Right atrium auricular region (tissue), 2 donors: ENCODE measurements around the gene COL4A2. TPM values are rescaled to one million over a fixed set of nuclear protein-coding genes. Genes with fewer than 3 reads are reported as not detected.
A peak's percentile ranks its signal among the peaks of the same experiment; 100 is the strongest.

Source experiments
- DNase-seq: peaks from one replicate; pipeline ENCODE4 v3.0.0-alpha.2; 2019; ENCODE audit warnings: low spot score
- H3K27ac ChIP-seq, 2 donors: fragments of 200-600 bp; sonication (generic); 1 replicate in 1 of 2; 2 replicates in 1 of 2; pipeline ENCODE4 v1.5.1; 2016 to 2019
- H3K27me3 ChIP-seq, 2 donors: fragments of 200-600 bp; sonication (generic); one replicate each; pipeline versions ENCODE4 v1.5.1 to v1.6.0; 2017 to 2019
- H3K36me3 ChIP-seq: fragments of 200-600 bp; sonication (generic); one replicate; pipeline ENCODE4 v1.5.1; 2016
- H3K4me1 ChIP-seq, 2 donors: fragments of 200-600 bp; sonication (generic); one replicate each; pipeline versions ENCODE4 v1.5.1 to v1.6.0; 2017 to 2019
- H3K4me3 ChIP-seq, 2 donors: fragments of 200-600 bp; sonication (generic); 1 replicate in 1 of 2; 2 replicates in 1 of 2; pipeline ENCODE4 v1.5.1; 2017 to 2019; ENCODE audit warnings: mild to moderate bottlenecking in 1 of 2, moderate library complexity in 1 of 2
- H3K9me3 ChIP-seq, 2 donors: fragments of 200-600 bp; sonication (generic); one replicate each; pipeline ENCODE4 v1.5.1; 2019
- total RNA-seq, 2 donors: library from RNA; depleted of rRNA; stranded (reverse); fragments of >200 nt; gene quantifications; one replicate each; pipeline ENCODE4 v1.1.0, GENCODE V29; 2016
- TF ChIP-seq, protein P1 (sequence below), 2 donors: fragments of 200-600 bp; sonication (generic); IDR thresholded peaks; one replicate each; pipeline ENCODE4 v1.5.1; 2019; ENCODE audit warnings: antibody characterized with exemption in 2 of 2

COL4A2 gene
- total RNA-seq, 2 donors from 2014 or later: 141 to 153 TPM

DNA sequence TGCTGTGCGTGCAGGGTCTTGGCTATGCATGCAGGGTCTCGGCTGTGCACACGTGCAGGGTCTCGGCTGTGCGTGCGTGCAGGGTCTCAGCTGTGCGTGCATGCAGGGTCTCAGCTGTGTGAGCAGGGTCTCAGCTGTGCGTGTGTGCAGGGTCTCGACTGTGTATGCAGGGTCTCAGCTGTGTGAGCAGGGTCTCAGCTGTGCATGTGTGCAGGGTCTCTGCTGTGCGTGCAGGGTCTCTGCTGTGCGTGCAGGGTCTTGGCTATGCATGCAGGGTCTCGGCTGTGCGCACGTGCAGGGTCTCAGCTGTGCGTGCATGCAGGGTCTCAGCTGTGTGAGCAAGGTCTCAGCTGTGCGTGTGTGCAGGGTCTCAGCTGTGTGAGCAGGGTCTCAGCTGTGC is 212.0 kb downstream of the COL4A2 start:
- Histone ChIP-seq H3K4me3 (no peak overlapping the region), H3K4me1 (peaks cover 0 to 48% of the 10 kb centered on the region in 2 donors)

DNA sequence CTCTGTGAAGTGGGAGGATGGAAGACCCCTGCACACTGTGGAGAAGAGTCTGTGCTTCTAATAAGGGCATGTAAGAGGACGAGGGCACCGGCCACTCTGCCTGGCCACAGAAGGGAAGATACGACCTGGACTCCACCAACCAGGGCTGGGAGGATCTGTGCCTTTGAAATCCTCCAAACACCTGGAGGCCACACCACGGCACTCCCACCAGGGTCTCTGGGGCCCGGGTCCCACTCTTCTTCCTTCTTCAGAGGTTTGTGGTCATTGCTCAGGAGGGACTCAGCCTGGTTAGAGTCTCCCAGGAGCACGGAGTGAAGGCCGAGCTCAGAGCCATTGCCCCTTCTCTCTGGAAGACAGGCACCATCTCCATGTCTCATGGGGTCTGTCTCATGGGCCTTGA is 212.4 kb downstream of the COL4A2 start:
- no peaks in the 10 kb centered on the region for H3K9me3 ChIP-seq
- no peak overlapping the region for H3K4me3 ChIP-seq
- peaks cover 0 to 53% of the 10 kb centered on the region in 2 donors for H3K4me1 ChIP-seq
- DNase-seq: no peak
- H3K27me3 ChIP-seq: no peaks in the 10 kb centered on the region
- no peaks in the 10 kb centered on the region for H3K36me3 ChIP-seq
- peak overlapping the region; percentile 91 to 93 for H3K27ac ChIP-seq
- TF ChIP-seq, protein P1, sequence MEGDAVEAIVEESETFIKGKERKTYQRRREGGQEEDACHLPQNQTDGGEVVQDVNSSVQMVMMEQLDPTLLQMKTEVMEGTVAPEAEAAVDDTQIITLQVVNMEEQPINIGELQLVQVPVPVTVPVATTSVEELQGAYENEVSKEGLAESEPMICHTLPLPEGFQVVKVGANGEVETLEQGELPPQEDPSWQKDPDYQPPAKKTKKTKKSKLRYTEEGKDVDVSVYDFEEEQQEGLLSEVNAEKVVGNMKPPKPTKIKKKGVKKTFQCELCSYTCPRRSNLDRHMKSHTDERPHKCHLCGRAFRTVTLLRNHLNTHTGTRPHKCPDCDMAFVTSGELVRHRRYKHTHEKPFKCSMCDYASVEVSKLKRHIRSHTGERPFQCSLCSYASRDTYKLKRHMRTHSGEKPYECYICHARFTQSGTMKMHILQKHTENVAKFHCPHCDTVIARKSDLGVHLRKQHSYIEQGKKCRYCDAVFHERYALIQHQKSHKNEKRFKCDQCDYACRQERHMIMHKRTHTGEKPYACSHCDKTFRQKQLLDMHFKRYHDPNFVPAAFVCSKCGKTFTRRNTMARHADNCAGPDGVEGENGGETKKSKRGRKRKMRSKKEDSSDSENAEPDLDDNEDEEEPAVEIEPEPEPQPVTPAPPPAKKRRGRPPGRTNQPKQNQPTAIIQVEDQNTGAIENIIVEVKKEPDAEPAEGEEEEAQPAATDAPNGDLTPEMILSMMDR (IDR thresholded peaks at IDR 0.05): no peak

More for the DNA sequence above, 212.0 kb downstream of the COL4A2 start:
- no peak for DNase-seq
- TF ChIP-seq, protein P1 (IDR thresholded peaks at IDR 0.05): no peak
- Histone ChIP-seq H3K9me3 (no peaks in the 10 kb centered on the region), H3K27ac (no peak overlapping the region), H3K36me3 (peaks cover 2% of the 10 kb centered on the region), H3K27me3 (no peaks in the 10 kb centered on the region)

DNA sequence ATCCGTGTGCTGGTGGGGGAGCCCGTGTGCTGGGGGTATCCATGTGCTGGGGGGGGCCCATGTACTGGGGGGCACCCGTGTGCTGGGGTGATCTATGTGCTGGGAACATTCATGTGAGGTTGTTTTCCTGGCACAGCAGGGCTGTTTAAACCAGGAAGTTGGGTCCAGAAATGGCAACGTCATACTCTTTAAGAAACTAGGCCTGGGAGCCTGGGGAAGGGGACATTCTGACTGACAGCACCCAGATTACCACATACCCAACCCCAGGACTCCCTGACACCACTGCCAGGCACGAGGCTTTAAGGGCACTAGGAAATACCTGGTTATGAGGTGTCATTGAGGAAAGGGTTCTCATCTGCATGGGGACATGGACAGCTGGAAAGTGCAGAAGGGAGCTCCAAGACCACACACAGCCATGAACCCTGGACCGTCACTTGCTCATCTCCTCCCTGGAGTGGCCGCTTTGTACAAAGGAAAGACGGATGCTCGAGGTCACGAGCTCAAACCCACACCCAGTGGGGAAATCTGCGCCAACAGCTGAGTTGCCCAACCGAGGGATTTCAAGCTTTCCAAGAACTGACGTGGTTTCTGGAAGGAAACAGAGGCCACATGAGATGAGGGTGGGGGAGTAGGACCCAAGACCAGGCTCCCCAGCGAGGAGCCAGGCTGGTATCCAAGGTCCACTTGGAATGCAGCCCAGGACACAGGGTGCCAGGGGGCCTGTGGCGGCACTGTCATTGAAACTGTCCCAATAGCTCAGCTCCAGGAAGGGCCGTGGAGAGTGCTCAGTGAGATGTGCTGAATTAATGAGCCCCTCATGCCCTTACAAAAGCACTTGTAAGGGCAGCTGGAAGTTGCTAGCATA is 213.6 kb downstream of the COL4A2 start:
- no peaks in the 10 kb centered on the region for H3K9me3 ChIP-seq
- TF ChIP-seq, protein P1 (IDR thresholded peaks at IDR 0.05): no peak
- peak overlapping the region; percentile 91 to 93 for H3K27ac ChIP-seq
- DNase-seq: peak; percentile 95
- H3K4me1 ChIP-seq: peaks cover 0 to 62% of the 10 kb centered on the region in 2 donors
- no peaks in the 10 kb centered on the region for H3K27me3 ChIP-seq
- no peak overlapping the region for H3K4me3 ChIP-seq
- H3K36me3 ChIP-seq: no peaks in the 10 kb centered on the region

DNA sequence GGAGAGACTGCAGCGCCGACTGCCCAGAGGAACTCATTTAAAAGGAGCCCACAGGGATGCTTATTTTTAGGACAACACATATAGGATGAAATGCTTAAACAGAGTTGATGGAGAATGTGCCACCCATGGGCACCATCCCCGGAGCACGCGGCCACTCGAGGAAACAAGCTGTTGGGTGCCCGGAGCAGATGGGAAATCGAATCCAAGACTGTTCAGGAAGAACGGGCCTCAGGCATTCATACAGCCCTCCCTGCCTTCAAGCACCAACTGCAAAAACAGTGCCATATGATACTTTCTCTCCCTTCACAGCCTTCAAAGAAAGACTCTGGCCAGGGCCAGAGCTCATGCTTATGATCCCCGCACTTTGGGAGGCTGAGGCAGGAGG is 214.2 kb downstream of the COL4A2 start:
- Histone ChIP-seq H3K4me1 (peaks cover 0 to 67% of the 10 kb centered on the region in 2 donors), H3K4me3 (no peak overlapping the region)

DNA sequence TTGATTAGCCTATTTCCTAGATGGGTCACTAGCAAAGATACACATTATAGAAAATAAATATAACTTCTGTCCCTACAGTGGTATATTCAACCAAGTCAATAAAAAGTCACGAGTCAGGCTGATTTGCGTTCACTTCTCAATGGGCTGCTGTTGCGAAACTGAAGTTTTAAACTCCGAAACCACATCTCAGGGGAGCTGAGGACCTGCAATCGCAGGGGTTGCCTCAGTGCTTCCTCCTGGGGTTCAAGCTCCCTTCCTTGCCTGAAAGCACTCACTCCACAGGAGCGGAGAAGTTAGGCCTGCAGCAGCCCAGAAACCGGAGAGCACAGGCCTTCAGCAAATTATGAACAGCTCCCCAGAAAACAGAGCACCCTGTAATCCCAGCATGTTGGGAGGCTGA is 214.9 kb downstream of the COL4A2 start:
- TF ChIP-seq, protein P1 (IDR thresholded peaks at IDR 0.05): no peak
- H3K27ac ChIP-seq: peak overlapping the region; percentile 91 to 93

More for the DNA sequence above, 214.2 kb downstream of the COL4A2 start:
- Histone ChIP-seq H3K27ac (peak overlapping the region; percentile 91 to 93), H3K36me3 (no peaks in the 10 kb centered on the region), H3K27me3 (no peaks in the 10 kb centered on the region), H3K9me3 (no peaks in the 10 kb centered on the region)
- TF ChIP-seq, protein P1 (IDR thresholded peaks at IDR 0.05): no peak
- DNase-seq: no peak

More for the DNA sequence above, 214.9 kb downstream of the COL4A2 start:
- Histone ChIP-seq H3K27me3 (no peaks in the 10 kb centered on the region), H3K36me3 (no peaks in the 10 kb centered on the region), H3K4me3 (no peak overlapping the region), H3K4me1 (peaks cover 0 to 74% of the 10 kb centered on the region in 2 donors), H3K9me3 (no peaks in the 10 kb centered on the region)
- DNase-seq: no peak
